Activated CD8-positive, alpha-beta T cell treated with anti-CD3 and anti-CD28 coated beads, Interleukin-2, amount 10 ng/mL, durations not matched to agents 7 days and 5 days (primary cell): ENCODE results near the gene PPAT. TPM values are rescaled to one million over a fixed set of nuclear protein-coding genes. Genes with fewer than 3 reads are reported as not detected.

Source experiments
- ATAC-seq: fragments of 150-1000 bp; cut with Tn5 transposase; one replicate; pipeline ENCODE4 v1.10.0; 2021; ENCODE audit warnings: moderate library complexity
- CTCF ChIA-PET: fragments of 350-600 bp; sonication (Branson Sonifier 250); formaldehyde crosslinking; loops from one replicate; lab custom pipeline; 2021; ENCODE audit warnings: antibody characterized with exemption; lab: Charles Lee
- POLR2A ChIA-PET: fragments of 350-600 bp; sonication (Branson Sonifier 250); formaldehyde crosslinking; loops from one replicate; lab custom pipeline; 2021; ENCODE audit warnings: antibody characterized with exemption; lab: Charles Lee
- DNase-seq: peaks from one replicate; pipeline ENCODE4 v3.0.0-alpha.2; 2020
- H3K27ac Mint-ChIP-seq: one replicate; pipeline ENCODE4 v1.8.0; 2021; ENCODE audit warnings: mild to moderate bottlenecking, mixed read lengths
- H3K27me3 Mint-ChIP-seq: one replicate; pipeline ENCODE4 v1.8.0; 2021; ENCODE audit warnings: low read depth, mixed read lengths
- H3K36me3 Mint-ChIP-seq: one replicate; pipeline ENCODE4 v1.8.0; 2021; ENCODE audit warnings: low read depth, mixed read lengths
- H3K4me1 Mint-ChIP-seq: one replicate; pipeline ENCODE4 v1.8.0; 2021; ENCODE audit warnings: low read depth, mixed read lengths
- H3K4me3 Mint-ChIP-seq: one replicate; pipeline ENCODE4 v1.8.0; 2021; ENCODE audit warnings: mild to moderate bottlenecking, mixed read lengths
- H3K9me3 Mint-ChIP-seq: one replicate; pipeline ENCODE4 v1.8.0; 2022; ENCODE audit warnings: mixed read lengths; ENCODE audit not compliant: insufficient read depth
- total RNA-seq, 2 experiments: library from RNA; stranded (reverse); gene quantifications; one replicate each; pipeline ENCODE4 v1.2.3, GENCODE V29; 2021

The PPAT gene
- total RNA-seq, 2 experiments from 2014 or later = 29.0 to 32.5 TPM

DNA sequence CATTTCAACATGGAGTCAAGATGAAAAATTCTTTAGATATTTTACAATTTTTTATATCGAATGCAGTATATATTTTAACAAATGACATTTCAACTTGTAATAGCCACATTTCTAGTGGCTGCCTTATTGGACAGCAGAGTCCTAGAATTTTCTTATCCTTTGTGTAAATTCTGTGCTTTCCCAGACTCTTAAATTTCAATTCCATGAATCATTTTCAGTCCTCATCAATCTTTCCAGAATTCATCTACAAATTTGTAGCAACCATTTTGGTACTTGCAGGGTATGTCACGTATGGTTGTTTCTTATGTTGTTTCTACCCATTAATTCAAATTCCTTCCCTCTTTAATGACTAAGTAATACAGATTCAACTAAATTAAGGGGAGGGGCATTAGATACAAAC lies 3.4 kb upstream of the PPAT start:
- peaks cover 39% of the 10 kb centered on the region for H3K36me3 Mint-ChIP-seq
- DNase-seq (no peak), ATAC-seq (no peak)
- no peak overlapping the region for H3K27ac Mint-ChIP-seq
- no peaks in the 10 kb centered on the region for H3K9me3 Mint-ChIP-seq
- no peak overlapping the region for H3K4me3 Mint-ChIP-seq
- no peaks in the 10 kb centered on the region for H3K27me3 Mint-ChIP-seq
- ChIA-PET CTCF (interaction anchor here (1.0 to 1.4 kb wide), 2 partner anchors 20 to 398 kb away, joined by 3 to 4 read pairs; no protein-coding TSS in a partner anchor), POLR2A (no interaction called here)
- peaks cover 54% of the 10 kb centered on the region for H3K4me1 Mint-ChIP-seq

DNA sequence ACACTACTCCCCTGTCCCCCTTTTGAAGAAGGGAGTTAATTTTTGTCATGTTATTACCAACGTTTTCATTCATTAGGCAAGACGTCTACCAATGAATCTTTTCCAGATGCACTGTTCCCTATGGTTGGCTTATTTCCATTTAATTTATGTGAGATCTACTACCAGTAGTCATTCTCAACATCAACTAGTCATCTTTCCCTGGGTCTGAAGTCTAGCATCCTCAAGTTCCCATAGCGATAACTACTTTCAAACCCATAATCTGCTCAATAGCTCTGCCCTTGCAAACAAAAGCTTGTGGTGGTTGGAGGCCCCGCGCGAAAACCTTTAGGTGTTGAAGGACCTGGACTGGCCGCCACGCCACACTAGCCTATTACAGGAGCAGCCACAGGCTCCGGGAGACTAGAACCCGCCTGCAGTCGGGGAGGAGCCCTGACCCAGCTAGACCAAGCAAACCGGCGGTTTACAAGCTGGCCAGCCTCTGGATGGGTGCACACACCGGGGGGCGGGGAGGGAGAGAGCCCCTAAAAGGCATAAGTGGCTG lies 746 bp downstream of the PPAT start:
- CTCF ChIA-PET = interaction anchor here (0.8 to 4.4 kb wide), 12 partner anchors 10 to 543 kb away, joined by 3 to 58 read pairs (median 6); partner anchors contain the start of genes AASDH, CEP135 and NOA1

DNA sequence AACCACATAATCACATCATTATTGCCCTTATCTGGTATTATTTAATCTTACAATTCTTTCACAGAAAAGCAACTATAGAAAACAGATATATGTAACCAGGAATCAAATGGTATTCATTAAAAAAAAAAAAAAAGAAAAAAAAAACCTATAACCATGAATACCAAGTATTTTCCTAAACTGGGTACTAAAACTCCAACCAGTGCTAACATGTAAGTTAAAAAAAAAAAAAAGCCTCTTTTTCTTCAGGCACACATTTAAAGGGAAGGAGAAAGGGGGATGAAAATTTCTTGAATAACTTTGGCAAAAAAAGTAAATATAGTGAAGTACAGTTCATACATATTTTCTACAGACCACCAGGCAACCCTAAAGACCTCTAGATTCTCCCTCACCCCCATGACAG lies 2.1 kb downstream of the PPAT start:
- Mint-ChIP-seq H3K36me3 (peaks cover 20% of the 10 kb centered on the region), H3K4me3 (peak overlapping the region; percentile 87), H3K9me3 (no peaks in the 10 kb centered on the region), H3K27ac (no peak overlapping the region), H3K27me3 (no peaks in the 10 kb centered on the region), H3K4me1 (peaks cover 36% of the 10 kb centered on the region)
- no peak for ATAC-seq
- ChIA-PET POLR2A (interaction anchor here (0.7 to 2.0 kb wide), 3 partner anchors 8 to 489 kb away, joined by 4 to 5 read pairs (median 5); partner anchors contain the start of gene AASDH), CTCF (interaction anchor here (4.4 kb wide), 1 partner anchor 9 kb away, joined by 58 read pairs; no protein-coding TSS in a partner anchor)
- DNase-seq = no peak

More for the DNA sequence above, 746 bp downstream of the PPAT start:
- peak; percentile 51 for DNase-seq
- peak; percentile 3 for ATAC-seq
- H3K9me3 Mint-ChIP-seq = no peaks in the 10 kb centered on the region
- peaks cover 45% of the 10 kb centered on the region for H3K4me1 Mint-ChIP-seq
- H3K27ac Mint-ChIP-seq = peak overlapping the region; percentile 92
- POLR2A ChIA-PET = interaction anchor here (2.0 to 3.9 kb wide), 7 partner anchors 9 to 544 kb away, joined by 5 to 59 read pairs (median 20); partner anchors contain the start of genes AASDH, NOA1, POLR2B and SRP72
- peak overlapping the region; percentile 87 for H3K4me3 Mint-ChIP-seq
- peaks cover 29% of the 10 kb centered on the region for H3K36me3 Mint-ChIP-seq
- H3K27me3 Mint-ChIP-seq = no peaks in the 10 kb centered on the region

DNA sequence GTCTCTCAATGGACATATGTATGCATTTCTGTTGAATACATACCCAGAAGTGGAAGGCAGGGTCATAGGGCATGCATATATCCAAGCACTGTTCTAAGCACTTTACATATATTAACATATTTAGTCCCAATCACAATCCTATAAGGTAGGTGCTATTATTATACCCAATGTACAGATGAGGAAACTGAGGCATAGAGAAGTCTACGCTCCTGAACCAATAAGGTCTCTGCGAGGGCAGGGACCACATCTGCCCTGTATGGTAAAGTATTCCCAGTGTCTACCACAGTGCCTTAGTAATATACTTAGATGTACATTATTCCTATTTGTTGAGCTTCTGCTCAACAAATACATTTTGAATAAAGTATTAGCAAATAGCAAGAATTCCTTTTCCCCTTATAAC lies 5.2 kb downstream of the PPAT start:
- CTCF ChIA-PET = no interaction called here
- H3K4me1 Mint-ChIP-seq = peaks cover 45% of the 10 kb centered on the region
- no peak overlapping the region for H3K4me3 Mint-ChIP-seq

DNA sequence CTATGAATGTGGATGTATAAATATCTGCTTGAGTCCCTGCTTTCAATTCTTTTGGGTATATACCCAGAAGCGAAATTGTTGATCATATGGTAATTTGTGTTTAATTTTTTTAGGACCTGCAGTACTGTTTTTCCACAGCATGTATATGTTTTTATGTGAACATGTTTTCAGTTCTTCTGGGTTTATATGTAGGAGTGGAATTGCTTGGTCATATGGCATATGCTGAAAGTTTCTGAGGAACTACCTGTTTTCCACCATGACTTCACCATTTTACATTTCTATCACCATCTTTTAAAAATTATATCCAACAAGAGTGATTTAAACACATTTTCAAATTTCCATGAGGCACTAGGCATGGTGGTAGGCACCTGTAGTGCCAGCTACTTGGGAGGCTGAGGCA lies 8.2 kb downstream of the PPAT start:
- H3K27me3 Mint-ChIP-seq = no peaks in the 10 kb centered on the region
- ChIA-PET CTCF (no interaction called here), POLR2A (no interaction called here)
- no peak overlapping the region for H3K4me3 Mint-ChIP-seq
- no peak for DNase-seq
- H3K27ac Mint-ChIP-seq = no peak overlapping the region
- H3K4me1 Mint-ChIP-seq = peaks cover 32% of the 10 kb centered on the region
- ATAC-seq = no peak
- H3K36me3 Mint-ChIP-seq = peaks cover 11% of the 10 kb centered on the region
- no peaks in the 10 kb centered on the region for H3K9me3 Mint-ChIP-seq

More for the DNA sequence above, 5.2 kb downstream of the PPAT start:
- H3K9me3 Mint-ChIP-seq = no peaks in the 10 kb centered on the region
- DNase-seq (no peak), ATAC-seq (no peak)
- POLR2A ChIA-PET = interaction anchor here (1.4 kb wide), 1 partner anchor 43 kb away, joined by 4 read pairs; the partner anchor contains the start of gene AASDH
- H3K27me3 Mint-ChIP-seq = no peaks in the 10 kb centered on the region
- H3K27ac Mint-ChIP-seq = no peak overlapping the region
- peaks cover 17% of the 10 kb centered on the region for H3K36me3 Mint-ChIP-seq

DNA sequence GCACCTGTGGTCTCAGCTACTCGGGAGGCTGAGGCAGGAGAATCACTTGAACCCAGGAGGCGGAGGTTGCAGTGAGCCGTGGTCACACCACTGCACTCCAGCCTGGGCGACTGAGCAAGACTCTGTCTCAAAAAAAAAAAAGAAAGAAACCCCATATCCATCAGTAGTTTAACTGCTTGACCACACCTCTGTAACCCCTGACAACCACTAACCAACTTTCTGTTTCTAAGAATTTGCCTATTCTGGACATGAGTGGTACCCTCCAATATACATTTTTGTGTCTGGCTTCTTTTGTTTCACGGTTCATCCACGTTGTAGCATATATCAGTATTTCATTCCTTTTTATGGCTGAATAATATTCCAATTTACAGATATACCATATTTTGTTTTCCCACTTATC lies 9.1 kb downstream of the PPAT start:
- no peaks in the 10 kb centered on the region for H3K9me3 Mint-ChIP-seq
- peaks cover 7% of the 10 kb centered on the region for H3K36me3 Mint-ChIP-seq
- no peak overlapping the region for H3K4me3 Mint-ChIP-seq
- H3K4me1 Mint-ChIP-seq = peaks cover 23% of the 10 kb centered on the region
- ChIA-PET CTCF (interaction anchor here (1.0 to 4.4 kb wide), 6 partner anchors 8 to 410 kb away, joined by 3 to 58 read pairs (median 5); partner anchors contain the start of genes PAICS and PPAT), POLR2A (no interaction called here)
- ATAC-seq (no peak), DNase-seq (no peak)
- no peak overlapping the region for H3K27ac Mint-ChIP-seq
- no peaks in the 10 kb centered on the region for H3K27me3 Mint-ChIP-seq

DNA sequence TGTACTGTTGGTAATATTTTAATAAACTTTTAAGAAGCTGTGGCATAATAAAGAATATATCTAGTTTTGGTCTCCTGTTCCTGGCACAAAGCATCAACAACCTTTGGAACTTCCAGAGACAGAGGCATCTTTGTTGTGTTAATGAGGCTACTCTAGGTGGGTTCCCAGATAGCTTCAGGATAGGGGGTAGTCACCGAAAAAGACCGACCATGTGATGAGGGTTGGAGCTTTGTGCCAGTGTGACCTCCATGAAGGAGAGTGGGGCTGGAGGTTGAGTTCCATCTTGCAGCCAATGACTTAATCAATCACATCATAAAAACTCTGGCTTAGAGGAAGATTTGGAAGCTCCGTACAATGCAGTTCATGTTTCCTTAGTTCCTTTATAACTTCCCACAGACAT lies 9.9 kb downstream of the PPAT start:
- Mint-ChIP-seq H3K4me1 (peaks cover 20% of the 10 kb centered on the region), H3K9me3 (no peaks in the 10 kb centered on the region), H3K27me3 (no peaks in the 10 kb centered on the region), H3K4me3 (no peak overlapping the region), H3K27ac (no peak overlapping the region), H3K36me3 (peaks cover 7% of the 10 kb centered on the region)
- ChIA-PET POLR2A (interaction anchor here (1.0 to 1.2 kb wide), 2 partner anchors 9 to 41 kb away, joined by 3 to 5 read pairs; partner anchors contain the start of gene PPAT), CTCF (interaction anchor here (0.6 to 4.4 kb wide), 19 partner anchors 9 to 411 kb away, joined by 3 to 58 read pairs (median 5); partner anchors contain the start of genes AASDH, PAICS and PPAT)
- no peak for DNase-seq
- ATAC-seq = no peak

DNA sequence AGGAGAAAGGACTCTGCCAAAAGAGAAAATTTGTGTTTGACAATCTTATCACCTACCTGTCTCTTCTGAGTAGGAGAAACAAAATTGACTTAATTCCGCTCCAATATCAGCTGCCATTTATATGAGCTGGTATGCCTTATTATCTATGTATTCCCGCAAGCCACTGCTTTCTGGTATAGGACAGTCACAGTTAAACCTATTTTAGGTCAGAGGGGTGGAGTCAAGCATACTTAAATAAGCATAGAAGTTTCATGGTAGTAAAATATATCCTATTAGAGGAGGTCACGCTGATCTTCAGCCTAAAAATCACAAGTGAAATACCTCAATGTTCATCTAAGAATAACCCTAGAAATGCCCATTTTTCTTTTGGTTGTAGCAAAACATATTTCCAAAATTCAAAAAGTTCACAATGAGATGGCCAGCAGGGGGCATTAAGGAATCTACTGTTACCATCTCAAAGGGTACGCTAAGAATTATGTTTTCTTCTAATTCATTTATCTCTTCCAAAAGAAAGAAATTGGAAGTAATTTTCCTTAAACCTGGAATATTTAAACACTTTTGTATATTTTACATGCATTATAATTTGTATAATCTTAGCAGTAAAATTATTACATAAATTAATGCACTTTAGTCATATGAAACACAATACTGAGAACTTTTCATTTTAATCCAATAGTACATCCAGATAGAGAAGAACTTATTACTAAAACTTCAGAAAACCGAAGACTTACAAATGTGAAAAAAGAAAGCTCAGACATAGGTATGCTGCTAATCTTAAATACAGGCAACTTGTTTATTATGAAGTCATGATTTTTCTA lies 10.5 kb downstream of the PPAT start:
- POLR2A ChIA-PET = interaction anchor here (1.0 to 2.2 kb wide), 3 partner anchors 10 to 41 kb away, joined by 3 to 12 read pairs (median 5); partner anchors contain the start of genes AASDH and PPAT
- no peak overlapping the region for H3K4me3 Mint-ChIP-seq
- ATAC-seq = no peak
- H3K27ac Mint-ChIP-seq = no peak overlapping the region
- peaks cover 20% of the 10 kb centered on the region for H3K4me1 Mint-ChIP-seq
- peak; percentile 55 for DNase-seq
- peaks cover 7% of the 10 kb centered on the region for H3K36me3 Mint-ChIP-seq
- no peaks in the 10 kb centered on the region for H3K9me3 Mint-ChIP-seq
- CTCF ChIA-PET = interaction anchor here (0.6 to 4.4 kb wide), 20 partner anchors 10 to 412 kb away, joined by 3 to 58 read pairs (median 4); partner anchors contain the start of genes AASDH, PAICS and PPAT
- H3K27me3 Mint-ChIP-seq = no peaks in the 10 kb centered on the region

DNA sequence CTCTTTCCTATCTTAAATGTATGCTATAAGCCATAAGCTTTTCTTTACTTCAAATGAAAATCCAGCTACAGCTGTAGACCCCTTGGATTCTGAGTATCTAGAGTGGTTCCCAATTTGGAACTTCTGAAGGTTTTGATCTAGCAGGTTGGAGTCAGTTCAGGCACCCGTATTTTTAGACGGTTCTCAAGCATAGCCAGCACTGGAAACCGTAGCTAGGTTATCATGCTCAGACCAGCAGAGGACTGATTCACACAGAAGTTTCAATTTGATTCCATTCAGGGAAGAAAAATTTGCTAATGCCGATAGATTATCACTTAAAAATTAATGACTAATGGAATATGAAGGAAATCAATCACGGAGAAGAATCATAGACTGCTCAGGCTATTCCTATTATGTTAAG lies 11.2 kb downstream of the PPAT start:
- ATAC-seq (no peak), DNase-seq (no peak)
- Mint-ChIP-seq H3K36me3 (peaks cover 7% of the 10 kb centered on the region), H3K9me3 (no peaks in the 10 kb centered on the region), H3K4me3 (no peak overlapping the region), H3K4me1 (peaks cover 18% of the 10 kb centered on the region), H3K27me3 (no peaks in the 10 kb centered on the region), H3K27ac (no peak overlapping the region)
- CTCF ChIA-PET = interaction anchor here (0.7 to 4.4 kb wide), 8 partner anchors 10 to 412 kb away, joined by 3 to 58 read pairs (median 6); partner anchors contain the start of genes PAICS and PPAT
- POLR2A ChIA-PET = interaction anchor here (2.2 kb wide), 1 partner anchor 37 kb away, joined by 12 read pairs; the partner anchor contains the start of gene AASDH

DNA sequence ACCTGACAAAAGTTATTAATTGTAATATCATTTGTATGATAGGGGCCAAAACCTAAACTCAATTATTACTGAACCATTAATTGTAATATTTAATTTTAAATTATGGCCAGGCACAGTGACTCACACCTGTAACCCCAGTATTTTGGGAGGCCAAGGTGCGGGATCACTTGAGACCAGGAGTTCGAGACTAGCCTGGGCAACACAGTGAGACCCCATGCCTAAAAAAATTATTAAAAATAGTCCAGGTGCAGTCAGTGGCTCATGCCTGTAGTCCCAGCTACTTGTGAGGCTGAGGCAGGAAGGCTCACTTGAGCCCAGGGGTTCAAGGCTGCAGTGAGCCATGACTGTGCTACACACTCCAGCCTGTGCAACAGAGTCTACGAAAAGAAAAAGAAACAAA lies 18.0 kb downstream of the PPAT start:
- Mint-ChIP-seq H3K4me3 (no peak overlapping the region), H3K9me3 (no peaks in the 10 kb centered on the region), H3K36me3 (no peaks in the 10 kb centered on the region), H3K27me3 (no peaks in the 10 kb centered on the region), H3K4me1 (peaks cover 5% of the 10 kb centered on the region), H3K27ac (no peak overlapping the region)
- ATAC-seq = no peak
- DNase-seq = no peak
- POLR2A ChIA-PET = interaction anchor here (0.6 kb wide), 1 partner anchor 551 kb away, joined by 4 read pairs; no protein-coding TSS in a partner anchor
- CTCF ChIA-PET = no interaction called here

DNA sequence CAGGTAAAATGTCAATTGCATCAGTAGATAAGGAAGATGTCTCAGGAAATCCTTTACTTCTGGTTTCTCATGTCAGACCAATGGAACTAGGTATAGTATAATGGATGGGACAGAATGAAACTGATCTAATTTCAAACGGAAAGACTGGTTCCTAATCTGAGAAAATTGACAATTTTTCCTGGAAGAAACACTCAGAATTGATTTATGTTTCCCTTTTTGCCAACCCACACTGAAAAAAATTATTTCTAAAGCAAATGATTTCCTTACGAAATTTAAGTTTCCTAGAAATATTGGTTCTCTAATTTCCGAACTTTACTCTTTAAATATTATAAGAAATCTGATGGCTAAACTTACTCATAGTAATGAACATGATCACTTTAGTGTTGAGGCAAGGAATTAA lies 19.1 kb downstream of the PPAT start:
- CTCF ChIA-PET = interaction anchor here (1.2 kb wide), 1 partner anchor 52 kb away, joined by 3 read pairs; no protein-coding TSS in a partner anchor

More for the DNA sequence above, 19.1 kb downstream of the PPAT start:
- peaks cover 6% of the 10 kb centered on the region for H3K4me1 Mint-ChIP-seq
- POLR2A ChIA-PET = no interaction called here
- DNase-seq (no peak), ATAC-seq (no peak)
- no peaks in the 10 kb centered on the region for H3K9me3 Mint-ChIP-seq
- no peak overlapping the region for H3K4me3 Mint-ChIP-seq
- H3K27ac Mint-ChIP-seq = no peak overlapping the region
- no peaks in the 10 kb centered on the region for H3K36me3 Mint-ChIP-seq
- no peaks in the 10 kb centered on the region for H3K27me3 Mint-ChIP-seq
